Activated T-cell treated with anti-CD3 and anti-CD28 coated beads for 48 hours (primary cell): ENCODE results near the gene POU2AF1.
"Not testable (repeated sequence)": the region's sequence is repeated elsewhere in the genome, so short reads cannot be mapped to it uniquely, and the experiment has no call there.

Source experiments
- DNase-seq: peaks from one replicate; pipeline ENCODE4 v3.0.0-alpha.2; 2020; ENCODE audit warnings: low read depth

The POU2AF1 gene

GRCh38 chr11:111408789-111409727 is 30.0 kb upstream of the POU2AF1 start:
- DNase-seq: no peak

- no peak for DNase-seq
These were observed 28.6 kb upstream of the POU2AF1 start for GRCh38 chr11:111407652-111408051.

GRCh38 chr11:111406589-111406988 is 27.5 kb upstream of the POU2AF1 start:
- no peak for DNase-seq

GRCh38 chr11:111406091-111406490 is 27.0 kb upstream of the POU2AF1 start:
- no peak for DNase-seq

GRCh38 chr11:111405551-111405950 is 26.5 kb upstream of the POU2AF1 start:
- DNase-seq: no peak

GRCh38 chr11:111403051-111403726 is 24.1 kb upstream of the POU2AF1 start:
- DNase-seq: no peak

- DNase-seq: no peak
These were observed 23.3 kb upstream of the POU2AF1 start for GRCh38 chr11:111402411-111402810.

- not testable (repeated sequence) for DNase-seq
These were observed 22.9 kb upstream of the POU2AF1 start for GRCh38 chr11:111401957-111402356.

GRCh38 chr11:111400595-111400994 is 21.5 kb upstream of the POU2AF1 start:
- DNase-seq: no peak

- DNase-seq: no peak
These were observed 20.3 kb upstream of the POU2AF1 start for GRCh38 chr11:111399187-111400031.

GRCh38 chr11:111397034-111397433 is 18.0 kb upstream of the POU2AF1 start:
- DNase-seq: no peak

- DNase-seq: no peak
These were observed 16.7 kb upstream of the POU2AF1 start for GRCh38 chr11:111395749-111396148.

GRCh38 chr11:111395081-111395480 is 16.0 kb upstream of the POU2AF1 start:
- DNase-seq: no peak

- DNase-seq: not testable (repeated sequence)
These were observed 15.1 kb upstream of the POU2AF1 start for GRCh38 chr11:111394147-111394546.

- no peak for DNase-seq
These were observed 14.5 kb upstream of the POU2AF1 start for GRCh38 chr11:111393585-111393984.

- DNase-seq: no peak
These were observed 14.0 kb upstream of the POU2AF1 start for GRCh38 chr11:111393096-111393495.

GRCh38 chr11:111392552-111392951 is 13.5 kb upstream of the POU2AF1 start:
- no peak for DNase-seq

- DNase-seq: no peak
These were observed 12.5 kb upstream of the POU2AF1 start for GRCh38 chr11:111391328-111392124.

GRCh38 chr11:111388842-111389241 is 9.8 kb upstream of the POU2AF1 start:
- DNase-seq: no peak

- no peak for DNase-seq
These were observed 9.3 kb upstream of the POU2AF1 start for GRCh38 chr11:111388420-111388819.

- no peak for DNase-seq
These were observed 8.3 kb upstream of the POU2AF1 start for GRCh38 chr11:111387363-111387762.
